ENCODE results near the gene HERC6. TPM values are rescaled to one million over a fixed set of nuclear protein-coding genes. Genes with fewer than 3 reads are reported as not detected.

The HERC6 gene
- total RNA-seq: 6.0 and 6.7 TPM in 2 replicates

GRCh38 chr4:88378691-88379559 is at the start of gene HERC6:
HERC6 (plus strand) TSS chr4:88378852; CDS start chr4:88378922, 70 bp downstream.

GRCh38 chr4:88456670-88457306 is 78.1 kb downstream of the HERC6 start, which contains the start of gene HERC5:
HERC5 (plus strand) TSS chr4:88457119; CDS start chr4:88457270, 151 bp downstream.

Other genes with a start within 250 kb of the HERC6 start
- gene ABCG2, start 220.2 kb upstream of the HERC6 start, total RNA-seq: 2.6 and 14.9 TPM in 2 replicates
- 7.3 and 9.4 TPM in 2 replicates for gene PPM1K, start 94.3 kb upstream of the HERC6 start, total RNA-seq
- 3.9 and 4.0 TPM in 2 replicates for gene HERC5, start 78.3 kb downstream of the HERC6 start, total RNA-seq
- gene PYURF, start 144.9 kb downstream of the HERC6 start, total RNA-seq: 66.6 and 86.0 TPM in 2 replicates
- gene HERC3, start 213.6 kb downstream of the HERC6 start, total RNA-seq: 7.4 and 10.1 TPM in 2 replicates